Left ventricle myocardium inferior (tissue), 1 donor: ENCODE data around the gene ZNF365. TPM values are rescaled to one million over a fixed set of nuclear protein-coding genes. Genes with fewer than 3 reads are reported as not detected.
"Not testable (repeated sequence)": the region's sequence is repeated elsewhere in the genome, so short reads cannot be mapped to it uniquely, and the experiment has no call there.

Experiments used
- DNase-seq: peaks from one replicate; pipeline ENCODE4 v3.0.0-alpha.2; 2020
- H3K27ac ChIP-seq: fragments of 200-600 bp; replicated peaks from 2 replicates; pipeline ENCODE4 v1.8.0; 2021
- H3K27me3 ChIP-seq: fragments of 200-600 bp; 2 replicates; pipeline ENCODE4 v1.8.0; 2021; ENCODE audit warnings: low read depth
- H3K36me3 ChIP-seq: fragments of 200-600 bp; 2 replicates; pipeline ENCODE4 v1.8.0; 2021
- H3K4me1 ChIP-seq: fragments of 200-600 bp; 2 replicates; pipeline ENCODE4 v1.8.0; 2021
- H3K4me3 ChIP-seq: fragments of 200-600 bp; 2 replicates; pipeline ENCODE4 v1.8.0; 2021; ENCODE audit warnings: mild to moderate bottlenecking, moderate library complexity
- H3K9me3 ChIP-seq: fragments of 200-600 bp; replicated peaks from 2 replicates; pipeline ENCODE4 v1.8.0; 2021
- intact Hi-C: fragments of 100-400 bp; cut with micrococcal nuclease; formaldehyde crosslinking; loops from one replicate; pipeline ENCODE4 v1.11.0; 2022
- total RNA-seq: library from RNA; stranded (reverse); fragmentation: NEBNext Ultra II Directional; extraction: Animal tissue kit (Norgen Biotek cat#: 25700); gene quantifications from one replicate; pipeline ENCODE4 v1.2.1, GENCODE V29; 2021
- TF ChIP-seq, protein P1 (sequence below): fragments of 200-600 bp; IDR thresholded peaks from 2 replicates; pipeline ENCODE4 v1.8.0; 2021; ENCODE audit warnings: antibody characterized with exemption, mild to moderate bottlenecking, borderline replicate concordance
- donor health status: DM: no; HTN: yes; CAD: no; lungs with severe emphysema.

The ZNF365 gene
- total RNA-seq, 1 donor from 2014 or later = 0.60 TPM

DNA sequence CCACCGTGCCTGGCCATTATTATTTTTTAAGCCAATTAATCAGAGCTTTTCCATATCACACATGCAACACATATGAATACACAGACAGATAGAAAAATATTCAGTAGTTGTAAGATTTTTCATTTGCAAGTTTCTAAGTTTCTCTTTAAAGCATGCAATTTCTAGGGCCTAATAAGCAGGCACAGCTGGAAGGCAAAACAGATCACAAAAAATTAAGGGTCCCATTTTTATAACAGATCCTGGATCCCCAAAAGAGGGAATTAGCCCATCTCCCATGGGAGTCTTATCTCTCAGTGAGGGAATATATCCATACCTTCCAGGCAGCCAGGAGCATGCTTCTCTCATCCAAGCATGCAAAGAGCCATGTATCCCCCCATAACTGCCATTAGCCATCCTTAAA, 31.2 kb upstream of the ZNF365 start:
- H3K4me1 ChIP-seq = no peaks in the 10 kb centered on the region
- DNase-seq = no peak
- intact Hi-C loops = no loop called here
- TF ChIP-seq, protein P1, sequence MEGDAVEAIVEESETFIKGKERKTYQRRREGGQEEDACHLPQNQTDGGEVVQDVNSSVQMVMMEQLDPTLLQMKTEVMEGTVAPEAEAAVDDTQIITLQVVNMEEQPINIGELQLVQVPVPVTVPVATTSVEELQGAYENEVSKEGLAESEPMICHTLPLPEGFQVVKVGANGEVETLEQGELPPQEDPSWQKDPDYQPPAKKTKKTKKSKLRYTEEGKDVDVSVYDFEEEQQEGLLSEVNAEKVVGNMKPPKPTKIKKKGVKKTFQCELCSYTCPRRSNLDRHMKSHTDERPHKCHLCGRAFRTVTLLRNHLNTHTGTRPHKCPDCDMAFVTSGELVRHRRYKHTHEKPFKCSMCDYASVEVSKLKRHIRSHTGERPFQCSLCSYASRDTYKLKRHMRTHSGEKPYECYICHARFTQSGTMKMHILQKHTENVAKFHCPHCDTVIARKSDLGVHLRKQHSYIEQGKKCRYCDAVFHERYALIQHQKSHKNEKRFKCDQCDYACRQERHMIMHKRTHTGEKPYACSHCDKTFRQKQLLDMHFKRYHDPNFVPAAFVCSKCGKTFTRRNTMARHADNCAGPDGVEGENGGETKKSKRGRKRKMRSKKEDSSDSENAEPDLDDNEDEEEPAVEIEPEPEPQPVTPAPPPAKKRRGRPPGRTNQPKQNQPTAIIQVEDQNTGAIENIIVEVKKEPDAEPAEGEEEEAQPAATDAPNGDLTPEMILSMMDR = no peak
- H3K36me3 ChIP-seq = no peaks in the 10 kb centered on the region
- H3K27ac ChIP-seq = no peak overlapping the region
- H3K4me3 ChIP-seq = no peak overlapping the region
- H3K9me3 ChIP-seq = peaks cover 86% of the 10 kb centered on the region
- H3K27me3 ChIP-seq = peaks cover 3% of the 10 kb centered on the region

DNA sequence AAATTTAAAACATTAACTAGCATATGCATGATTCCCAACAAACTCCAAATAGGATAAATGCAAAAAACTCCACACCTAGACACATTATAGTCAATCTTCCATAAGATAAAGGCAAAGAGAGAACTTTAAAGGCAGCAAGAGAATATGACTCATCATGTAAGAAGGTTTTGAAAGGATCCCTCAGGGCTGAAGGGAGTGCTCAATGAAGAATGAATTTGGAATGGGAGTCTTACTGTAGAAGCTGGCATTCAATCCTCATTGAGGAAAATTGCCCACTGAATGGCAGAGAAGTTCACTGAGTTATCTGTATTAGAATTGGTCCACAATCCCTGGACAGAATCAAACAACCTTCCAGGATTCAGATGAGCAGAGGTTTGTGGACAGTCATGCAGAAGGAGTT, 26.1 kb upstream of the ZNF365 start:
- no peak for DNase-seq
- TF ChIP-seq, protein P1 = no peak
- intact Hi-C loops = no loop called here

DNA sequence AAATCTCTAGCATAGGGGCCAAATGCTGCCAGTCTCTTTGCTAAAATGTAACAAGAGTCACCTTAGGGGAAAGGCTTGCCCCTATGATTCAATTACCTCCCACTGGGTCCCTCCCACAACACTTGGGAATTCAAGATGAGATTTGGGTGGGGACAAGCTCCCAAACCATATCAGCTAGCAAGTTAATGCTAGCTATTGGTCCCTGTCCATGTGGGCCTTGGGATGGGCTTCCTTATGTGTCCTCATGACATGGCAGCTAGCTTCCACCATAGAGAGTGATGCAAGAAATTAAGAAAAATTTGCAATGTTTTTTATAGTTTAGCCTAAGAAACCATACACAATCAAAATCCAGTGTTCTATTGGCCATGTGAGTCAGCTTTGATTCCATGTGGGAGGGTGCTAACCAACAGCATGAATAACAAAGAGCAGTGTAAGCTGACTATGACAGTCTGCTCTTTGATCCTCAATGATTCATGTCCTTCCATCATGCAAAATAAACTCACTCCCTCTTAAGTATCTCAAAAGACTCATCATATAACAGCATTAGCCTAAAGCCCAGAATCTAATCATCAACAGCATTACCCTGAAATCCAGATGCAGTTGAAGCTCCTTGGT, 21.7 kb upstream of the ZNF365 start:
- no peaks in the 10 kb centered on the region for H3K27me3 ChIP-seq
- intact Hi-C loops = no loop called here
- H3K9me3 ChIP-seq = peaks cover 66% of the 10 kb centered on the region
- no peaks in the 10 kb centered on the region for H3K4me1 ChIP-seq
- no peaks in the 10 kb centered on the region for H3K36me3 ChIP-seq
- no peak overlapping the region for H3K4me3 ChIP-seq
- TF ChIP-seq, protein P1 = no peak
- DNase-seq = no peak
- H3K27ac ChIP-seq = no peak overlapping the region

More for the DNA sequence above, 26.1 kb upstream of the ZNF365 start:
- no peaks in the 10 kb centered on the region for H3K36me3 ChIP-seq
- H3K4me3 ChIP-seq = no peak overlapping the region
- no peaks in the 10 kb centered on the region for H3K4me1 ChIP-seq
- H3K27me3 ChIP-seq = peaks cover 3% of the 10 kb centered on the region
- no peak overlapping the region for H3K27ac ChIP-seq
- H3K9me3 ChIP-seq = peaks cover 88% of the 10 kb centered on the region

DNA sequence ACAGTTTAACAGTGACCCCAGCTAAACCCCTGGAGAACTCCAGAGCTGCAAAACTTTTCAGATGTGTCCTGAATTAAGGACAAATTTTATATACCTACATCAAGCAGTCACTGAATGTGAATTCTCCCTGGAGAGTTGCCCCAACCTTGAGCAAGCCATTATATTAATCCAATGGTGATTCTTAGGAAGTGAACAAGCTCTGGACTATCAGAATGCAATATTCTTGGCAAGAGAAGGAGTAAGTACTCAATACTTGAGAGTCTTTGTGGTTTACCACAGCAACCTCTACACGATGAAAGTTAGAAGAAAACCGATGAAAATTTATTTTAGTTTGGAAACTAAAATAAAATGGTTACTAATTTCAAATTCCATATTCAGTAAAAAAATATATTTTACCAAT, 19.3 kb upstream of the ZNF365 start:
- intact Hi-C loops = no loop called here
- Histone ChIP-seq H3K4me1 (no peaks in the 10 kb centered on the region), H3K9me3 (peaks cover 41% of the 10 kb centered on the region), H3K36me3 (no peaks in the 10 kb centered on the region), H3K27ac (no peak overlapping the region), H3K4me3 (no peak overlapping the region), H3K27me3 (no peaks in the 10 kb centered on the region)
- no peak for DNase-seq
- TF ChIP-seq, protein P1 = no peak

DNA sequence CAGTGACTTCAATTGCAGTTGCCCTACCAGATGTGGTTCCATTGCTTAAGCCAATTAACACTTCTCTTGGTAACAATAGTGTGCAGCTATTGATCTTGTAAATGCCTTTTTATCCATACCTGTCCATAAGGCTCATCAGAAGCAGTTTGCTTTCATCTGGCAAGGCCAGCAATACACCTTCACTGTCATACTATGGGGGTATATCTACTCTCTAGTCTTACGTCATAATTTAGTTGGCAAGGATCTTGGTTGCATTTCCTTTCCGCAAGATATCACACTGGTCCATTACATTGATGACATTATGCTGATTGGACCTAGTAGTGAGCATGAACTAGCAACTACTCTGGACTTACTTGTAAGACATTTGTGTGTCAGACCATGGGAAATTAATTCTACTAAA, 17.7 kb upstream of the ZNF365 start:
- no peaks in the 10 kb centered on the region for H3K27me3 ChIP-seq
- H3K4me3 ChIP-seq = no peak overlapping the region
- DNase-seq = no peak
- H3K4me1 ChIP-seq = no peaks in the 10 kb centered on the region
- H3K9me3 ChIP-seq = peaks cover 28% of the 10 kb centered on the region
- TF ChIP-seq, protein P1 = no peak
- H3K27ac ChIP-seq = no peak overlapping the region
- no peaks in the 10 kb centered on the region for H3K36me3 ChIP-seq
- intact Hi-C loops = no loop called here

DNA sequence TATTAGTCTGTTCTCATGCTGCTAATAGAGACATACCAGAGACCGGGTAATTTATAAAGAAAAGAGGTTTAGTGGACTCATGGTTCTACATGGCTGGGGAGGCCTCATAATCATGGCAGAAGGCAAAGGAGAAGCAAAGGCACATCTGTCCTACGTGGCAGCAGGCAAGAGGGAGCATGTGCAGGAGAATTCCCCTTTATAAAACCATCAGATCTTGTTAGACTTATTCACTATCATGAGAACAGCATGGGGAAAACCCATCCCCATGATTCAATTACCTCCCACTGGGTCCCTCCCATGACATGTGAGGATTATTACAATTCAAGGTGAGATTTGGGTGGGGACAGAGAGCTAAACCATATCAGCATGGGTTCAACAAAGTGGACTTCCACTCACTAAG, 16.0 kb upstream of the ZNF365 start:
- DNase-seq, H3K36me3 ChIP-seq, H3K27ac ChIP-seq, H3K4me1 ChIP-seq, intact Hi-C loops, H3K27me3 ChIP-seq, H3K4me3 ChIP-seq: not testable (repeated sequence)
- H3K9me3 ChIP-seq = peaks cover 18% of the 10 kb centered on the region
